HG03196 (cell line): ENCODE results near the gene SAP30BP.
A peak's percentile ranks its signal among the peaks of the same experiment; 100 is the strongest.

Experiments
- ATAC-seq: cut with Tn5 transposase; IDR thresholded peaks from one replicate; pipeline ENCODE4 v1.9.1; 2021; ENCODE audit not compliant: unreplicated experiment

The SAP30BP gene

DNA sequence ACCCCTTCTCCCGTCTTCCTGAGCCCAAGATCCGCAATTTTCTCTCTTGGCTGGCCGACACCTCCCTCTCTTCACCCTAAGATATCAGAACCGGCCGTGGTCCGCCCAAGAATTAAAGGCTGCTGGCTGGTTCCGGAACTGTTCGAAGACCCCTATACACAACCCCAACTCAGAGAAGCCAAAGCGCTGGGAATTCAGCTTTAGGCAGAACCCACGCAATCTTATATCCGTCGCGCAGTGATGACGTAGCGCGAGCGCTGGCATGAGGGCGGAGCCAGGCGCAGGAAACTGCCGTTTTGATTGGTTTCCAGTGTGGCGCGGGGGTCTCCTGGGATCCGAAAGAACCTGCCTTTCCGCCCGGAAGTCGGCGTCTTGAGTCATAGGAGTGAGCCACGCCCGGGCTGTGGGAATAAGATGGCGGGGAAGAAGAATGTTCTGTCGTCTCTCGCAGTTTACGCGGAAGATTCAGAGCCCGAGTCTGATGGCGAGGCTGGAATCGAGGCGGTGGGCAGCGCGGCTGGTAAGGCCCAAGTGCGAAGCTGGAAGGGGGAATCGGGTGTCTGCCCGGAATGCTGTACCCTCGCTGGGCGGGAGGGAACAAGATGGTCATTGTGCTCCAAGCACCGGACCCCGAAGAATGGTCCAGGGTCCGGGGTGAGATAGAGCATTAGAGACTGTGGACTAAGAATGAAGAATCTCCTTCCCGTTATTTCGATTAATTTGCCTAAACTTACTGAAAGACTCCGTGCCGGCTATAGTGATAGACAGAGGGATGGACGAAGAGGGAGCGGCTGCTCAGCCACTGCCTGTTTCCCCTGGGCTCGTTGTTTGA lies at the start of gene SAP30BP, which contains the start of gene RECQL5:
TSS of gene SAP30BP (plus strand) at position 380 of the 832 bp plus-strand sequence. CDS start at position 415, 35 bp downstream.
TSS of gene RECQL5 (minus strand) at position 196 of the 832 bp plus-strand sequence. CDS start 597 bp downstream, outside the sequence.
- ATAC-seq = peak; percentile 89

- no peak for ATAC-seq
These were observed 49.5 kb upstream of the SAP30BP start for GRCh38 chr17:75617675-75618074.

DNA sequence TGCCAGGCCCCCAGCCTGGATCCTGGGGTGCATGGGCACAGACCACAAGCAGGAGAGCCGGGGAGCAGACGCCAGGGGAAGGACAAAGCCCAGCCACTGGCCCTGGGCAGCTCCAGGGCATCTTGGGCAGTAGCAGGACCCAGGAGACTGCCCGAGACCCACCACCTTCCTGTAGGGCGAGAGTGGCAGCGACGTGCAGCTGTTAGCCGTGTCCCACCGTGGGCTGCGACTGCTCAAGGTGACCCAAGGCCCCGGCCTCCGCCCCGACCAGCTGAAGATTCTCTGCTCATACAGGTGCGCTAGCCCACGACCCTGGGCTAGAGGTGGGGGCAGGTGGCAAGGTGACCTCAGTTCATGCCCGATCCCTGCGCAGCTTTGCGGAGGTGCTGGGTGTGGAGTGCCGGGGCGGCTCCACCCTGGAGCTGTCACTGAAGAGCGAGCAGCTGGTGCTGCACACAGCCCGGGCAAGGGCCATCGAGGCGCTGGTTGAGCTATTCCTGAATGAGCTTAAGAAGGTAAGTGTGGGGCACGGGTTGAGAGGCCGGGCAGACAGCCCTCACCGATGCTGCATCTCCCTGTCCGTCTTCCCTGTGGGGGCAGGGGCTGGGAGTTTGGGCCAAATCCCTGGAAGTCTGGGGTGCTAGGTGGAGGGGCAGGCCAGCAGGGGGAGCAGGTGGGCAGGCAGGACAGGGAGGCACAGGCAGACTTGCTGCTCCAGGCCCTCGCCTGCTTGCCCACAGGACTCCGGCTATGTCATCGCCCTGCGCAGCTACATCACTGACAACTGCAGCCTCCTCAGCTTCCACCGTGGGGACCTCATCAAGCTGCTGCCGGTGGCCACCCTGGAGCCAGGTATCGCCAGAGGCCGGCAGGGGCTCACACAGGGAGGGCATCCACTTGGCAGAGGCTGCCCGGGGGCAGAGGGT lies 47.4 kb upstream of the SAP30BP start:
- no peak for ATAC-seq

DNA sequence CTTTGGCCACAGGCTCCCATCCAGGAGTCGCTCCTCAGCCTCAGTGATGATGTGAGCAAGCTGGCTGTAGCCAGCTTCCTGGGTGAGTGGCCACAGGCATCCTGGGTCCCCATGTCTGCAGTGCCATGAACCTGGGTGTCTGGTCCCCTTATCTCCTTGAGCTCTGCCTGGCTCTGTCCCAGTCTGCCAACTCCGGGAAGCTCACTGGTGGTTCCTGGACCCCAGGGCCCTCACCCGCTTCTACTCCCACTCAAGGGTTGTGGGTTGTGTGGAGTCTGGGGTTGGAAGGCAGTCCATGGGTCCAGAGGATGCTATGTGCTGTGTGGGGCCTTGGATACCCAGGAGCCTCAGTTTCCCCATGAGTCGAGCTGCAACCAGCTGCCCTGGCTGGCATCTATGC lies 45.6 kb upstream of the SAP30BP start:
- no peak for ATAC-seq

GRCh38 chr17:75622076-75622475 lies 45.1 kb upstream of the SAP30BP start:
- no peak for ATAC-seq

DNA sequence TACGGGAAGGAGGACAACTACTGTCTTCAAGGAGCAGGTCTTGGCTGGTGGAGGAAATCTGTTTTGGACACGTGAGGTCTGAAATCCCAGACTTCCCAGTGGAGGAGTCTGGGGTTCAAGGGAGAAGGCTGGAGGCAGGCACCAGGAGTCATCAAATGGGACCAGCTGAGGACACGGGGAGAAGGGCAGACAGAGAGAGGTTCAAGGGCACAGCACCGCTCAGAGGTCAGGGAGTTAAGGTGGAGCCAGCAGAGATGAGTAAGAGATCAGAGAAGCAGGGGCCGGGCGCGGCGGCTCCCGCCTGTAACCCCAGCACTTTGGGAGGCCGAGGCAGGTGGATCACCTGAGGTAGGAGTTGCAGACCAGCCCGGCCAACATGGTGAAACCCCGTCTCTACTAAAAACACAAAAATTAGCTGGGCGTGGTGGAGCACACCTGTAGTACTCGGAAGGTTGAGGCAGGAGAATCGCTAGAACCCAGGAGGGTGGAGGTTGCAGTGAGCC lies 44.3 kb upstream of the SAP30BP start:
- no peak for ATAC-seq

GRCh38 chr17:75623386-75623785 lies 43.8 kb upstream of the SAP30BP start:
- ATAC-seq = no peak

- ATAC-seq = no peak
These were observed 43.1 kb upstream of the SAP30BP start for GRCh38 chr17:75624021-75624420.

- ATAC-seq = no peak
These were observed 42.3 kb upstream of the SAP30BP start for GRCh38 chr17:75624714-75625345.

DNA sequence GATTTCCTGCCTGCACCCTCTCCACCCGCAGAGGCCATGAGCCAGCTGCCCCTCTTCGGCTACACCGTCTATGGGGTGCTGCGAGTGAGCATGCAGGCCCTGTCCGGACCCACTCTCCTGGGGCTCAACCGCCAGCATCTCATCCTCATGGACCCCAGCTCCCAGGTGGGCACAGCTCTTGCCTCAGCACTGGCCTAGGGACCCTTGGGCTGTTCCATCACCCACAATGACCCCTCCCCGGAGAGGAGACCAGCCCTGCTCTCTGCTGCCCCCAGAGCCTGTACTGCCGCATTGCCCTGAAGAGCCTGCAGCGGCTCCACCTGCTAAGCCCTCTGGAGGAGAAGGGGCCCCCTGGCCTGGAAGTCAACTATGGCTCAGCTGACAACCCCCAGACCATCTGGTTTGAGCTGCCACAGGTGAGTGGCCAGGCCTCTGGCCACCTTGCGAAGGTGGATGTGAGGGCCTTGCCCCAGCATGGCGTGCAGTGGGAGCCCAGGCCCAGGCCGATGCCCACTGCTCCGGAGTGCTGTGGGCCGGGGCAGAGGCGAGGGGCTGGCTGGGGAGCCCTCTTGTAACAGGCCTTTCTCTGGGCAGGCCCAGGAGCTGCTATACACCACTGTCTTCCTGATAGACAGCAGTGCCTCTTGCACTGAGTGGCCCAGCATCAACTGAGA lies 41.2 kb upstream of the SAP30BP start:
- ATAC-seq = no peak

DNA sequence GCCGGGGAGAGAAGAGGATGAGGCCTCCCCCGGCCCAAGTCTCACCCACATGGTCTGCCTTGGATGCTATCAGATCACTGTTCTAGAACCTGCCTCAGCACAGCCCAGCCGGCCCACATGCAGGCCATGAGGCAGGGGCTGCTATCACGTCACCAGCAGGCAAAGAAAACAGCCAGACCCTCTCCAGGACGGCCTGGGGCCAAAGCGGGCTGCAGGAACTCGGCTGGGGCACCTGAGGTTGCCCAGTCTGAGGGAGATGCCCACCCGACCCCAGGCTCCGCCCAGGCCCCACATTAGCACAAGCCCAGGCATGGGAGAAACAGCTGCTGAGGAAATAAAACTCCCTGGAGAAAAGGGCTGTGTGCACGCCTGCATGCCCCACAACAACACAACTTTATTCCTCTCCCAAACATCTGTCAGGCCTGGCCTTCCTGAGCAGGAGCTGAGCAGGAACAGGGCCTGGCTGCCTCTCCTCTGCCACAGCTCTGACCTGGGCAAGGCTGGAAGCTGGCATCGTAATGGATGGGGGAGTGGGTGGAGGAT lies 40.6 kb upstream of the SAP30BP start:
- no peak for ATAC-seq

DNA sequence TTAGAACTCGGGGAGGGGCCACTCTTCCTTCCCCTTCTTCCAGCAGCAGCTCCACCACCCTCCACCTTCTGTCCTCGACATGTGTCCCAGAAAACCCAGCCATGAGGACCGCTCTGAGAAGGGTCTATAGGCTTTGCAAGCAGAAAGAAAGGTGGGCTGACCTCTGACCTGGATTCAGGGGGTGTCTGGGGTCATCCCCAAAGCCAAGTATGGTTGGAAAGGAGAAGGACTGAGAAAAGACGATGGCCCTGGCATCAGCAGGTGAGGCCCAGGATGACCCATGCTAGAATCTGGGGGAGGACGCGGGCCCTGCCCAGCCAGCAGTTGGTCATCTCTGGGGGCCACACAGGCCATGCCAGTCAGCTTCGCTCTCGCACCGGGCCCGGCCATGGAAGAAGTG lies 40.0 kb upstream of the SAP30BP start:
- no peak for ATAC-seq

DNA sequence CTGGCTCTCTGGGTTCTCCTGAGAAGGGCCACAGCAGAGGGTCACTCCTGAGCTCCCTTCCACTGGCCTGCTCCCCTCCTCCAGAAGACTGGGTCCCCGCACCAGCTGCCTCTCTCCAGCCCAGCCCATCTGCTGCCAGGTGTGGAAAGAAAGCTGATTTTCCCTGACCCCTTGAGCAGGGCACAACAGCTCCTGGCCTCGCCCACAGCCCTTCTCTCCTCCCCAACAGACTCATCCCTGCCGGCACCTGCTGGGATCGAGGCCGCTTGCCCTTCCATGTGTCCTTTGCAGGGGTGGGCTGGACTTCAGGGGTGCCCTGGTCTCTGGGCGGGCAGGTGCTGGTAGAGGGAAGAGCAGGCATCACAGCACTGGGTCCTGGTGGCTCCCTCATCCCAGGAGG lies 38.7 kb upstream of the SAP30BP start:
- no peak for ATAC-seq

DNA sequence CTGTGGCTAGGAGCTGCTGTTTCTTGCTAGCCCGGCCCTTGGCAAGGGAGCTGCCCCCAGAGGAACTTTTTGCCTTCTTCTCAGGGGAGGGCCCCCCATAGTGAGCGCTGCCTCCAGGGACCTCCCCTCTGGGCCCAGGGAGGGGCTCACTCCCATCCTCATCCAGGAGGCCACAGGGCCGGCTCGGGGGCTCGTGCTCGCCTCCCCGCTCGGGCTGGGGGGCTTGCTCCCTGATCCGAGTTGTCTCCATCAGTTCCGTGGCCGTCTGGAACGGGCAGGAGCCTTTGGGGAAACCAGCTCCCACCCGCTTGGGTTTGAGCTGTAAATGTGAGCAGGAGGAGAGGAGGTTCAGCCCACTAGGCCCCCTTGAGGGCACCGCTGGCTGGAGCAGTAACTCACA lies 38.0 kb upstream of the SAP30BP start:
- ATAC-seq = no peak

- no peak for ATAC-seq
These were observed 36.8 kb upstream of the SAP30BP start for GRCh38 chr17:75630071-75630917.

- ATAC-seq = no peak
These were observed 35.8 kb upstream of the SAP30BP start for GRCh38 chr17:75631353-75631752.

DNA sequence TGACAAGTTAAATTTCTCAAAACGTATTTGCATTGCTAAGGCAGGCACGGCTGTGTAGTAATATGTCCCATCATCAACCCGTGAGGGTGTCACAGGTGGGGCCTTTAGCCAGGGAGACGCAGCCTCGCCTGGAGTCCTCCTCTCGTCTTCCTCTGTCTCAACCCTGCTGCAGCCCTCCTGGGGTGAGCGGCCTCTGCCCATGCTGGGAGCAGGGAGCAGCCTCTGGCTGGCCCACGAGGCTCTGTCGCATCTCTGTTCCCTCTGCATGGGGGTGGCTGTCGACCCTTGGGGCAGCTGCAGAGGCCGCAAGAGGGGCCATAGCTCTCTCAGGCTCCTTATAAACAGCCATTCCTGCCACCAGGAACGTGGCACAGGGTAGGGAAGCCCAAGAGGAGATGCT lies 34.7 kb upstream of the SAP30BP start:
- ATAC-seq = no peak

DNA sequence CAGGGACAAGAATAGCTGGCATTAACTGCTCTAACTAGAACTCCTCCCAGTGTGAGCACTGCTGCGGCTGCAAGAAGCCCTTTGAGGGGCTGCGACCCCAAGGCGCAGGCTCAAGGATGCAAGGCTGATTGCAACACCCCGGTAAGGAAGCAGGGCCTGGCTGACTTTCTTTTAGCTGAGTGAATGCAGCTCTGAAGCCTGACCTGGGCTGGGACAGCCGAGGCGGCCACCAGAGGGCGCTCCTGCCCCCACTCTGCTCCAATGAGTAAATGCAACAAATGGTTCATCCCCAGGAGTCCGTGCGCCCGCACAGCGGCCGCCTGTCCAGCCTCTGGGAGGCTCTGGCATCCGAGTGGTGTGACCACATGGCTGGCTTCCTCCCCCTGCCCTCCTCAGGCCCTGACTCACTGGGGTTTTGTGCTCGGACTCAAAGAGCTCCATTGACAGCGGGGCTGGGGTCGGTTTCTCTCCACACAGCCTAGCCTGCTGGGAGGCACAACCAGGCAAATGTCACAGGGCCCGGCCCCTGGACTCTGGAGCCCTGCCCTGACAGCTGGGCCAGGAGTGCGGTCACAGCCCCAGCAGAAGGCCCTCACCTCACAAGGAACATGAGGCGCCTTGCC lies 34.2 kb upstream of the SAP30BP start, which contains the start of gene SMIM5:
TSS of gene SMIM5 (plus strand) at position 572 of the 623 bp plus-strand sequence. CDS start 6,768 bp downstream, outside the sequence.
- no peak for ATAC-seq
